GM12872 (cell line): ENCODE data around the gene PLAAT1.

Source experiments
- TF ChIP-seq, protein P1 (sequence below): IDR thresholded peaks from 3 replicates; pipeline ENCODE4 v1.5.1; 2011; ENCODE audit warnings: low read depth, mild to moderate bottlenecking, low read length, moderate library complexity; ENCODE audit not compliant: insufficient read depth

The PLAAT1 gene

DNA sequence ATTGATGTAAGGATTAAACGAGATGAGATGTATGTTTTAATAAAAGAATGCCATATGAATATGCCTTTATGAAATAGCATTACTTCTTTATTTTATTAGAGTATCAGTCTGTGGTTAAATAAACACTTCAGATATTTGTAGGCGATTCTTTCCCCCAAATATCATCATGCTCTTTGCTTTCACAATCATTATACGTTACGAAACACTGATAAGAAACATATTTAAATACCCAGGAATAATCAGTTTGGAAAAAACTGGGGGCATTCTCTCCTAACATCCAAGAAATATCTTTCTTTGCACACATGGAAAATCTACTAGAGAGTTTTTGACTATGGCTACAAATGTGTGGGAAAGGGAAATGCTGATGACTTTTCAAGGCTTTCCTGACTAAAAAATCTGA lies 4.4 kb upstream of the PLAAT1 start:
- TF ChIP-seq, protein P1, sequence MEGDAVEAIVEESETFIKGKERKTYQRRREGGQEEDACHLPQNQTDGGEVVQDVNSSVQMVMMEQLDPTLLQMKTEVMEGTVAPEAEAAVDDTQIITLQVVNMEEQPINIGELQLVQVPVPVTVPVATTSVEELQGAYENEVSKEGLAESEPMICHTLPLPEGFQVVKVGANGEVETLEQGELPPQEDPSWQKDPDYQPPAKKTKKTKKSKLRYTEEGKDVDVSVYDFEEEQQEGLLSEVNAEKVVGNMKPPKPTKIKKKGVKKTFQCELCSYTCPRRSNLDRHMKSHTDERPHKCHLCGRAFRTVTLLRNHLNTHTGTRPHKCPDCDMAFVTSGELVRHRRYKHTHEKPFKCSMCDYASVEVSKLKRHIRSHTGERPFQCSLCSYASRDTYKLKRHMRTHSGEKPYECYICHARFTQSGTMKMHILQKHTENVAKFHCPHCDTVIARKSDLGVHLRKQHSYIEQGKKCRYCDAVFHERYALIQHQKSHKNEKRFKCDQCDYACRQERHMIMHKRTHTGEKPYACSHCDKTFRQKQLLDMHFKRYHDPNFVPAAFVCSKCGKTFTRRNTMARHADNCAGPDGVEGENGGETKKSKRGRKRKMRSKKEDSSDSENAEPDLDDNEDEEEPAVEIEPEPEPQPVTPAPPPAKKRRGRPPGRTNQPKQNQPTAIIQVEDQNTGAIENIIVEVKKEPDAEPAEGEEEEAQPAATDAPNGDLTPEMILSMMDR = no peak

- TF ChIP-seq, protein P1 = no peak
These were observed 4.0 kb upstream of the PLAAT1 start for GRCh38 chr3:193237030-193237429.

DNA sequence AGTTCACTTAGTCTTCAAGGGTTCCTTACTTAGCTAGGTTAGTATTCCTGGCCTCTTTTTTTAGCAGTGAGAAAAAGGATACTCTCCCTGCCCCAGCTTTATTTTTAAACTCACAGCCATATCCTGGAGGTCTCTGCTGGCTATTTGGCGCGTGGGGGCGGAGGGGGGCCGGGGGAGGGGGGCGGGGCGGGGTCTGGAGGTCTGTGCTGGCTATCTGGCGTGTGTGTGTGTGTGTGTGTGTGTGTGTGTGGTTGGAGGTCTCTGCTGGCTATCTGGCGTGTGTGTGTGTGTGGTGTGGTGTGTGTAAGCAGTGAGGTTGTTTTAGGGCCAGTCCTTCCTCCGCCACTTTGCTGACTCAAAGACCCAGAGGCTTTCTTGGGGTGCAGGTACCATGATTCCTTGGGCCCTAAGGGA lies 579 bp upstream of the PLAAT1 start:
- TF ChIP-seq, protein P1 = no peak

DNA sequence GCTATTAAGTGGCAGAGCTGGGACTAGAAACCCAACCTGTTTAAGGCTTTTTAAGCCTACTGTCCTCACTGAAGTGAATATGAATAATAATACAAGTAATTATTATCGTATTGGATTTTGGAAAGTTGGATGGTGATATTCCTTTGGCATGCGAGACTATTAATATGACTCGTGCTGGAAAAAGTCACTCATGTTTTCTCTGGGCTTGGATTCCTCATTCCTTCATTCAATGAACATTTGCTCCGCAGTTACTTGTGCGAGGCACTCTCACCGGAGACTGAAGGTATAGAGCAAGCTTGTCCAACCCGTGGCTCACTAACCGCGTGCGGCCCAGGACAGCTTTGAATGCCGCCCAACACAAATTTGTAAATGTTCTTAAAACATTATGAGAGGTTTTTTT lies 694 bp downstream of the PLAAT1 start:
- TF ChIP-seq, protein P1 = no peak

DNA sequence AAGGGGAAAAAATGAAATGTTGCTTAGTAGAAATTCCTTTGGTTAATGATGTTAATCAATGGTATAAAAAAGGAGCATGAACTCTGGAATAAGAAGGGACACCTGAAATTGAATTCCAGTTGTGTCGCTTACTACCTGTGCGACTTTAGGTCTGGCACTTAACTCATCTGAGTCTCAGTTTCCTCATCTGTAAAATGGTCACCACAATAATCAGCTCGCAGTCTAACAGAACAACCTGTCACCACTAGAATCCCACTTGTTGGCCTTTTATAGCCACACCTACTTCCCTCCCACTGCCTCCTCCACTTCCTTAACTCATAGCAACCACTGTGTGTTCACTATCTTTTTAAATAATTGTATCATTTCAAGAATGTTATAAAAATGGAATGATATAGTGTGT lies 2.5 kb downstream of the PLAAT1 start:
- TF ChIP-seq, protein P1 = no peak

DNA sequence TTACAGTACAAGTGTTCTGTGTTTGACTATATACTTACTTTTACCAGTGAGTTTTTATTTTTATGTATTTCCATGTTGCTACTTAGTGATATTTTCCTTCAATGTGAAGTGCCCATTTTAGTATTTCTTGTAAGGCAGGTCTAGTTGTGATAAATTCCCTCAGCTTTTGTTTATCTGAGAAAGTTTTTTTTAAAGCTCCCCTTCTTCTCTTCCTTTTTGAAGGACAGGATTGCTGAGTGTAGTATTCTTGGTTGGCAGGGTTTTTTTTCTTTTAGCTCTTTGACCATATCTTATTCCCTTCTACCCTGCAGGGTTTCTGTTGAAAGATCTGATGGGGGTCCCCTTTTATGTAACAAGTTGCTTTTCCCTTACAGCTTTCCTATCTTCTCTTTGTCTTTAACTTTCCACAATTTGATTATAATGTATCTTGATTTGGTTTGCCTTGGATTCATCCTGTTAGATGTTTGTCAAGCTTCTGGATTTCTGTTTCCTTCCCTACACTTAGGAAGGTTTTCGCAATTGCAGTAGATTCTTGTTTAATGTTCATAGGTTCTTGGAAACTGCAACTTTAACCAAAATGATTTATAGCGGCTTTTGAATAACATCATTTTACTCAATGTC lies 7.9 kb downstream of the PLAAT1 start:
- TF ChIP-seq, protein P1 = no peak

GRCh38 chr3:193250492-193250891 lies 9.5 kb downstream of the PLAAT1 start:
- TF ChIP-seq, protein P1 = no peak
